GM18909 (cell line): ENCODE data around the gene FARP2.
"Not testable (repeated sequence)": the region's sequence is repeated elsewhere in the genome, so short reads cannot be mapped to it uniquely, and the experiment has no call there.

Experiments
- ATAC-seq: cut with Tn5 transposase; IDR thresholded peaks from one replicate; pipeline ENCODE4 v1.9.1; 2021; ENCODE audit warnings: mild to moderate bottlenecking; ENCODE audit not compliant: unreplicated experiment, poor library complexity

The FARP2 gene

GRCh38 chr2:241445426-241445825 is 89.3 kb downstream of the FARP2 start:
- no peak for ATAC-seq

GRCh38 chr2:241450092-241450491 is 94.0 kb downstream of the FARP2 start:
- not testable (repeated sequence) for ATAC-seq

- no peak for ATAC-seq
Observed at GRCh38 chr2:241451840-241452506, 95.9 kb downstream of the FARP2 start.

- ATAC-seq: not testable (repeated sequence)
Observed at GRCh38 chr2:241453919-241454318, 97.8 kb downstream of the FARP2 start.

DNA sequence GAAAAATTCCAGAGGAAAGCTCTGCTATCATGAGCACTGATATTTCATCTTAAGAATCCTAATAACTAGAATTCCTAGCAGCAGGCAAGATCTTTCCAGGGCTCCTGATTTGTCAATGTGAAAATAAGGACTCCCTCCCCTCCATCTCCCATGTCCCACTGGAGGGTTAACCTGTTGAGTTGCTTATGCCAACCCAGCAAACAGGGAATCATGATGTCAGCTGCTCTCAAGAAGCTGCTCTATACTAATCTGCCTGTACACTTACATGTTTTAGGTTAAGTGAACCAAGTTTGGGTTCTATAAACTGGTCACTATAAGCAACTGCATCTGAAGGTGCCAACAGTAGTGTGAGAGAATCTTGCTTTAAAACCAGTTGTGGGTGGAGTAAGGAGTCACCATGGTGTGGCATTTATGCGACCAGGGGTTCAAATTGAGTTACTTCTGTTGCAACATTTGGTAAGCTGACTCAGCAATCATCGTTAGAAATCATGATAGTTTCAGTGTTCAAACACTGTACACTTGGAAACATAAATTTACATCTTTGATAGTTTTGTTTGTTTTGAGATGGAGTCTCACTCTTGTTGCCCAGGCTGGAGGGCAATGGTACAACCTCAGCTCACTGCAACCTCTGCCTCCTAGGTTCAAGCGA is 98.9 kb downstream of the FARP2 start:
- no peak for ATAC-seq

DNA sequence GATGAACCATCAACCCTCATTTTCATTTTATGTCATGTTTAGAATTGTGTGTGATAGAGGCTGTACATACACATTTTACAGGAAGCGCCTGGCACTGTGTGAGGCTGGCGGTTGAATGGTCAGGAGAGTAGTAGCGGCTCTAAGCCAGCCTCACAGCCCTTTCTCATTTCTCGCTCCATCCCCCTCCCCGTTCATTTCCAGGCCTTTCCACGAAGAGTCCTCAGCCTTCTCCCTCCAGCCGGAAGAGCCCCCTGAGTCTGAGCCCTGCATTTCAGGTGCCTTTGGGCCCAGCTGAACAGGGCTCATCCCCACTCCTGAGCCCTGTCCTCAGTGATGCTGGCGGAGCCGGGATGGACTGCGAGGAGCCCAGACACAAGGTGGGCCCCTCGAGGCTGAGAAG is 100.5 kb downstream of the FARP2 start:
- no peak for ATAC-seq

DNA sequence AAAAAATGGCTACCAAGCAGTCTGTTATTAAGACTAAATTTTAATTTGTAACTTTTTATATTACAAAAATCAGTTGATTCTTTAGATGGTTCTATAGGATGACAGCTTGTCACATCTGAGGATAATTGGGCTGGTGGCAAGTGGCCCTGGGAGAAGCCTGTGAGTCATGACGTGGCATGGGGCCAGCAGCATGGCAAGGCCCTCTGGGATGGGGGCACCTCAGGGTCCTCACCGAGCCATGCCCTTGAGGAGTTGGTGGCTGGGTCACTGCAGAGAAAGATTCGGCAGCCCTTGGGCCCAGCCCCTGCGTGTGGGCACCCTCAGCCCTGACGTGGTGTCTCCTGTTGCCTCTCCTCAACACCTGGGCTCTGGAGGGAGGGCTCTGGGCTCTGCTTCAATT is 102.6 kb downstream of the FARP2 start:
- no peak for ATAC-seq

DNA sequence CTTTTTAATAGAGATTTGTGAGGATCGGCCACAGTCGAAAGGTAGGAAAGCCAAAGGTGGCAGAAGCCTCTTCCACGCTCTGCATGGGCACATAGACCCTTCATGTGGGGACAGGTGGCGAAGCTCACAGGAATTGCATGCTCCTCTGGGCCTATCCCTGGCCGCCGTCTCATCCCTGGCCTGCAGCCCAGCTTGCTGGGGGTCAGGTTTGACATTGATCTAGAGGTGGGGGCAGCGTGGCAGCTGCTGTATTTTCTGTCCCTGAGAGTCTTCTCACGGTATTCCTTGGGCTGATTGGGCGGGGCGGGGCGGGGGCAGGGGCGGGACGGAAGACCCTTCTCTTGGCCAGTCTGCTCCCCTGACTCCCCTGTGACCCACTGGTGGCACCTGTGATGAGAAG is 103.4 kb downstream of the FARP2 start:
- ATAC-seq: no peak

DNA sequence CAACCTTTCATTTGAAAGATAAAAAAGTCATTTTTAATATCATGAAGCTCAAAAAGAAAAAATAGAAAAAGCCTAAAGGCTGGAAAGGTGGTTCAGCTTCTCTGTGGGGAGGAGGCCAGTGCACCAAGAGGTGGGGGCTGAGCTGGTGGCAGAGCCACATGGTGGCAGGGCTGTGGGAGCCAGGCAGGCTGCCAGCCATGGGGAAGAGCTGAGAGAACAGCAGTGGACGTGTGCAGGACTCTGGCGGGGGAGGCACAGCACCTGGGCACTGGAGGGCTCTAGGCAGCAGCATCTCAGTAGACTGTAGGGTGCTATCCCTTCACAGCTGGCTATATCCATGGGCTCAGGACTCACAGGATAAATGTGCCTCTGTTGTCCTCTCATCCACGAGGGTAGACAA is 104.5 kb downstream of the FARP2 start:
- no peak for ATAC-seq

DNA sequence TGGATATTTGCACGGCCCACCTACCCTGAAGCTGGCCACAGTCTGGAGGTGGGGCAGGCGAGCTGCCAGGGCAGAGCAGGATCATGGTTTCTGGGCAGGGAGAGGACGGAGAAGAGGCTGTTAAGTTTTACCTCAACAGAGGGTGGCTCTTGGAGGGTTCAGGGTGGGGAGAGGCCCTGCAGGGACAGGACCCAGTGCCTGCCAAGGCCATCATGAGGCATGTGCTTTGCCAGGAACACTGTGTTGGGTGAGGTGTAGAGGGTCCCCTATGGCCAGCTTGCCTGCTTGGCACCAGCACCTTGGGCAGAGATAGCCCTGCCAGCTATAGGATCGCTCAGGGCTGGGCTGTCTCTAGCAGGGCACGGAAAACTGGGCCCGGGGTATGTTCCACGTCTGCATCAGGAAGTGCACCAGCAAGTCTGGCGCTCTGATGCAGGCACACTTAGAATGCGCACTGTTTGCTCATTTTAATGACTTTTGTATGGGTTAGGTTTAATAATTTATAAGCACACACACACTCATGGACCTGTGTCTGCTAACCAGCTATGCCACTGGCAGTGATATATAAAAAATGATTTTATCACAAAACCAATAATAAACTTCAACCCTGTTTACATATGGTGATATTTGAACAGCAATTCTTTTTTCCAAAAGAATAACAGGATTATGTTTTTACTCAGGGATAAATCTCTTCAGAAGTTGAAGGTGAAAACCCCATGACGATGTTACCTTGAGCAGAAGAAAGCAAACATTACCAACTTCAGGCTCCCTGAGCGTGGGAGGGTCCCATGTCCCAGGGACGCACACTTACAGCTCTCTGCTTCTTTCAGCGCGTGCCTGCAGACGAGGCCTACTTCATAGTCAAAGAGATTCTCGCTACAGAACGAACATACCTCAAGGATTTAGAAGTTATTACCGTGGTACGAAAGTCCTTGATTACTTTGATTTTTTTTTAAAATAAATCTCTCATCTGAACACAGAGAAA is 105.9 kb downstream of the FARP2 start:
- ATAC-seq: no peak

DNA sequence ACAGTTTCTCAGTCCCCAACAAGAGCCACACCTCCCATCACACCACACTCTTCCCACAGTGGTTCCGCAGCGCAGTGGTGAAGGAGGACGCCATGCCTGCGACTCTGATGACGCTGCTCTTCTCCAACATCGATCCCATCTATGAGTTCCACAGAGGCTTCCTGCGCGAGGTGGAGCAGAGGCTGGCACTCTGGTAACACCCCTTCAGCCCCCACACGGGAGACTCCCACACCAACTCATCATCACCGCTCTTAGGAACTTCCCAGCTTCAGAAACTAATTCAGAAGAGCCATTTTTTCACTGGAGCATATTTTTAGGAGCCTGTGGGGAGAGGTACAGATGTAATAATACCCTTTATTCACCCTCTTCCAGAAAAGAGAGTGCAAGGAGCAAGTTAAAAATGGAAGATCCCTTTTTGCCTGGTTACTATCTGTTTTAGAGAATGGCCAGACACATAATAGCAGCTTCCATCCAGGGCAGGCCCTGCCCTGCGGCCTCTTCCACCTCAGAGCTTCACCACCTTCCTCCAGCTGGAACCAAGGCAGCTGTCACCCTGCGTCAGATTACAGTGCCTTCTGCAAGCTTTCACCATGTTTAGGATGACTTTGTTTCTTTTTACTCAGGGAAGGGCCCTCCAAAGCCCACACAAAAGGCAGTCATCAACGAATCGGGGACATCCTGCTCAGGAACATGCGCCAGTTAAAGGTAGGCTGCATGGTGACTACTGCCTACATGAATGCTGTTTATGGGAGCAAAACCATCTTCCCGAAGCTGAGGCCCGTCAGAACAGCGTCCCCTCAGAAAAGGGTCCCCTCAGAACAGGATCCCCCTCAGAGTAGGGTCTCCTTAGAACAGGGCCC is 107.4 kb downstream of the FARP2 start:
- ATAC-seq: no peak

DNA sequence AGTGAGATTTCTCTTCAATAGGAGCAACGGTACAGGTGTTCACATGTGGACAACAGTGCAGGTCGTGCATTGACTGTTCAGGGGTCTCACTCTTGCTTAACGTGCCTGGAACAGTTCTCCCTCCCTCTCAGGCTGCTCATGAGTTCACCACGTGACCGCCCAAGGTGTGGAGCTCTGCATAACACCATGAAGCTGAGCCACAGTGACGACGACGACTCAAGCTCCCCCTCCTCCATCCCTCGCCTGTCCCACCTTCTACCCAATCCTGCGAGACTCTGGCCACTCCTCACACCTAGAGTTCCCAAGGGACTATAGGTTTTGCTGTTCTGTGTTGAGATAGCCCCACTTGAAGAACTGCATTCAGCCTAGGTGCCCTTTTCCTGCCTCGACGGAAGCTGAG is 109.5 kb downstream of the FARP2 start:
- ATAC-seq: no peak

DNA sequence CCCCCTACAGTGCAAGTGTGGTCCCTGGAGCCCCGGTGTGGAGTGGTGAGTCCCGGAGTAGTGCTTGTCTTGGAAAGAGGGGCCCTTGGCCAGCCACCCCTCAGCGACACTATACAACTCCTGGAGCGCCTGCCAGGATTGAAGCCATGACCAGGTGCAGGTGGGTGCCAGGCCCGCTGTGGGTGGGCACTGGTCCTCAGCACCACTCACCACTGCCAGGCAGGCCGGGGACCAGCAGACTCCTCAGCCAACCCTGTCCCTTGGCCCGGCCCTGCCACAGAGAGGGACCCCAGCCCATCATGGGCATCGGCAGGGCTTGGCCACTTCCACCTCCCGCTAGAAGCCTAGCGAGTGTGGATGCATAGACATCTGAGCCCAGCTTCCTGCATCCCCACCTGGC is 110.1 kb downstream of the FARP2 start:
- ATAC-seq: no peak

- ATAC-seq: no peak
Observed at GRCh38 chr2:241467777-241468475, 111.8 kb downstream of the FARP2 start.

DNA sequence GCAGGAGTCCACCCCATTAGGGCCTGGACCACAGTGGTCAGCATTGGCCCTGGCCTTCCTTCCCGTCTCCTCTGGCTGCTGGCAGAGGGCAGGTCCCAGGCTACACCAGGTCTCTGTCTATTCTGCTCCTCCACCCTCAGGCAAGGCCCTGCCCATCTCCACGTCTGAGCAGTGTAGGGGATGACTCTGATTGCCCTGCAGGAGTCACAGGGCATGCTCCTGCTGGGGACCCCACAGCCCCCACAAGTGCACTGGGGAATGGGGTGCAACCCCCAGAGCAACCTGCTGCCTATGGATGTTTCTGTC is 112.3 kb downstream of the FARP2 start:
- no peak for ATAC-seq

GRCh38 chr2:241469746-241470145 is 113.7 kb downstream of the FARP2 start:
- ATAC-seq: no peak

- no peak for ATAC-seq
Observed at GRCh38 chr2:241473399-241473798, 117.3 kb downstream of the FARP2 start.

DNA sequence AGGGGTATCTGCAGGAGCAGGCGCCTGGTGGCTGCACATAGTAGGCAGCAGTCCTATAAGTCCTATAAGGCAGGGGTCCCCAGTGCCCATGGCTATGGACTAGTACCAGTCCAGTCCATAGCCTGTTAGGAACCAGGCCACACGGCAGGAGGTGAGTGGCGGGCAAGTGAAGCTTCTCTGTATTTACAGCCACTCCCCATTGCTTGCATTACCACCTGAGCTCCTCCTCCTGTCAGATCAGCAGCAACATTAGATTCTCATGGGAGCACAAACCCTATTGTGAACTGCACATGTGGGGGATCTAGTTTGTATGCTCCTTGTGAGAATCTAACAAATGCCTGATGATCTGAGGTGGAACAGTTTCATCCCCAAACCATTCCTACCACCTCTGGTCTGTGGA is 119.2 kb downstream of the FARP2 start:
- no peak for ATAC-seq

DNA sequence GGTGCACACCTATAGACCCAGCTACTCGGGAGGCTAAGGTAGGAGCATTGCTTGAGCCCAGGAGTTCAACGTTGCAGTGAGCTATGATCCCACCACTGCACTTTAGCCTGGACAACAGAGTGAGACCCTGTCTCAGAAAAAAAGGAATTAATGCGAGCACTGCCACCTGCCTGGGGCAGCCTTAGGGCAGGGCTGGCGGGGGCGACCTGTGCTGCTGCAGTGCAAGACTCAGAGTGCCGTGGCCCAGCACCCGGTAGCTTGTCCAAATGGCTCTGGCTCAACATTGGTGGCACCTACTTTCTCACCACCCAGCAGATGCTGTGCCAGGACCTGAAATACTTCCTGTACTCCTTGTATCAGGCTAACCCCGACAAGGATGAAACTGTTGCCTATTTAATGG is 122.1 kb downstream of the FARP2 start:
- no peak for ATAC-seq
